GM12878 (cell line): ENCODE data around the gene C3orf38. TPM values are rescaled to one million over a fixed set of nuclear protein-coding genes. Genes with fewer than 3 reads are reported as not detected.

Source experiments
- GATAD2B ChIP-seq: fragments of 450-650 bp; conservative IDR thresholded peaks from 2 replicates; pipeline ENCODE4 v1.6.1; 2017; ENCODE audit warnings: low read depth, mild to moderate bottlenecking, moderate library complexity
- MTA2 ChIP-seq: fragments of 450-650 bp; IDR thresholded peaks from 2 replicates; pipeline ENCODE4 v1.6.1; 2016; ENCODE audit warnings: low read depth, mild to moderate bottlenecking, moderate library complexity
- PRDM15 ChIP-seq: fragments of 450-650 bp; formaldehyde crosslinking; IDR thresholded peaks from 2 replicates; pipeline ENCODE4 v1.4.0; 2020; ENCODE audit warnings: mild to moderate bottlenecking, moderate library complexity
- SKIL ChIP-seq: fragments of 450-650 bp; IDR thresholded peaks from 2 replicates; pipeline ENCODE4 v1.6.1; 2017; ENCODE audit warnings: mild to moderate bottlenecking, low read depth, inconsistent platforms; ENCODE audit not compliant: poor library complexity, severe bottlenecking
- TARDBP ChIP-seq: IDR thresholded peaks from 2 replicates; pipeline ENCODE4 v1.6.1; 2016; ENCODE audit warnings: borderline replicate concordance
- TCF7 ChIP-seq: IDR thresholded peaks from 2 replicates; pipeline ENCODE4 v1.6.1; 2014; ENCODE audit warnings: antibody characterized with exemption, borderline replicate concordance
- polyA plus RNA-seq, 11 experiments: library from polyadenylated mRNA; depleted of rRNA in 4 of 11; unstranded in 6 of 11; stranded (reverse) in 5 of 11; fragments of >200 nt; fragmentation: Nextera tagmentation in 4 of 11; fragmentation: Illumina TruSeq in 1 of 11; extraction: Ambion mirVana in 4 of 11; extraction: Trizol in 1 of 11; gene quantifications; 1 replicate in 1 of 11; 2 replicates in 10 of 11; pipeline versions ENCODE4 v1.2.1 to v1.2.3, GENCODE V29; 2011 to 2016; ENCODE audit warnings: inconsistent platforms in 2 of 11, missing spikeins in 2 of 11, low read depth in 1 of 11
- total RNA-seq, 4 experiments: library from RNA; depleted of rRNA in 3 of 4; stranded (reverse); fragments of >200 nt in 3 of 4; fragmentation: Illumina TruSeq in 1 of 4; extraction: Trizol in 1 of 4; gene quantifications; 2 replicates each; pipeline versions ENCODE4 v1.2.1 to v1.2.3, GENCODE V29; 2013 to 2021

Gene C3orf38
- total and polyA plus RNA-seq, 10 of the 15 experiments (the other 5 are each of a cell fraction or from before 2014, with no cell fraction given), result 23.0 to 47.9 (median 31.5) TPM

GRCh38 chr3:88150806-88151205, 1.0 kb downstream of the C3orf38 start (continued):
- no peak for TF ChIP-seq PRDM15 (CRISPR knock-in tag)
- TF ChIP-seq MTA2, result no peak
- no peak for TF ChIP-seq TARDBP
- TF ChIP-seq TCF7, result 0 out of 2 replicates have a peak, but pooled peaks have one; percentile 3
- TF ChIP-seq GATAD2B, result no peak
- peak; percentile 7 for TF ChIP-seq SKIL
